Endothelial cell of umbilical vein (primary cell): ENCODE results near the gene BASP1. TPM values are rescaled to one million over a fixed set of nuclear protein-coding genes. Genes with fewer than 3 reads are reported as not detected.

Experiments
- BruUV-seq: library from RNA; stranded (reverse); fragments of 400-500 nt; replicated peaks from 2 replicates; lab custom pipeline; 2021; lab: Mats Ljungman, UMichigan
- CTCF ChIA-PET: fragments of 300-600, 350-600 bp; sonication (Branson Sonifier 250); formaldehyde crosslinking; loops from one replicate; lab custom pipeline; 2021; ENCODE audit warnings: antibody characterized with exemption, inconsistent platforms; lab: Charles Lee
- POLR2A ChIA-PET: fragments of 300-600, 350-600 bp; sonication (Branson Sonifier 250); formaldehyde crosslinking; loops from one replicate; lab custom pipeline; 2021; ENCODE audit warnings: antibody characterized with exemption, inconsistent platforms; lab: Charles Lee
- DNase-seq: peaks from one replicate; pipeline ENCODE4 v3.0.0-alpha.2; 2011; ENCODE audit warnings: low read depth, low spot score
- FAIRE-seq: peaks from 2 replicates; lab custom pipeline; 2011; peaks lifted over from hg19 to GRCh38; lab: Jason Lieb, UNC
- H2AFZ ChIP-seq: 2 replicates; pipeline ENCODE4 v1.6.0; 2012; ENCODE audit warnings: low read depth, low read length, control low read depth, inconsistent platforms
- H3K27ac ChIP-seq: 2 replicates; pipeline ENCODE4 v1.5.1; 2011; ENCODE audit warnings: low read depth, mild to moderate bottlenecking, control low read depth, low read length, moderate library complexity; ENCODE audit not compliant: insufficient read depth
- H3K27me3 ChIP-seq, 2 experiments: 2 replicates each; pipeline versions ENCODE4 v1.6.0 to v1.6.1; 2011; ENCODE audit warnings: low read length in 2 of 2, mixed read lengths in 1 of 2; ENCODE audit not compliant: control insufficient read depth in 2 of 2, insufficient read depth in 2 of 2
- H3K36me3 ChIP-seq, 2 experiments: 2 replicates in 1 of 2; 3 replicates in 1 of 2; pipeline ENCODE4 v1.5.1; 2011; ENCODE audit warnings: low read length in 2 of 2, mild to moderate bottlenecking in 1 of 2, moderate library complexity in 1 of 2; ENCODE audit not compliant: control insufficient read depth in 2 of 2, insufficient read depth in 2 of 2; ENCODE audit errors: extremely low read depth in 1 of 2
- H3K4me1 ChIP-seq: 3 replicates; pipeline ENCODE4 v1.5.1; 2011; ENCODE audit warnings: mild to moderate bottlenecking, low read length; ENCODE audit not compliant: control insufficient read depth, insufficient read depth; ENCODE audit errors: extremely low read depth
- H3K4me2 ChIP-seq: 2 replicates; pipeline ENCODE4 v1.6.1; 2011; ENCODE audit warnings: low read length, control low read depth, mixed read lengths; ENCODE audit not compliant: insufficient read depth
- H3K4me3 ChIP-seq, 3 experiments: fragments of 200-600 bp in 1 of 3; sonication (generic), shearing (Covaris generic) in 1 of 3; replicated peaks in 1 of 3; 2 replicates each; pipeline ENCODE4 v1.5.1; 2011 to 2016; ENCODE audit warnings: control low read depth in 3 of 3, low read length in 3 of 3, mild to moderate bottlenecking in 2 of 3, inconsistent platforms in 1 of 3, low read depth in 1 of 3, moderate library complexity in 1 of 3; ENCODE audit not compliant: insufficient read depth in 1 of 3
- H3K79me2 ChIP-seq: 2 replicates; pipeline ENCODE4 v1.6.0; 2012; ENCODE audit warnings: low read length, inconsistent platforms; ENCODE audit not compliant: control insufficient read depth, insufficient read depth
- H3K9ac ChIP-seq: replicated peaks from 2 replicates; pipeline ENCODE3; 2011; ENCODE audit warnings: low read length, control low read depth; ENCODE audit not compliant: insufficient read depth; ENCODE audit errors: extremely low read depth
- H3K9me1 ChIP-seq: replicated peaks from 3 replicates; pipeline ENCODE4 v1.6.0; 2011; ENCODE audit warnings: mild to moderate bottlenecking, low read length; ENCODE audit not compliant: control insufficient read depth, insufficient read depth; ENCODE audit errors: extremely low read depth
- H3K9me3 ChIP-seq: replicated peaks from 2 replicates; pipeline ENCODE4 v1.5.1; 2012; ENCODE audit warnings: low read length, inconsistent platforms; ENCODE audit not compliant: control insufficient read depth, insufficient read depth
- H4K20me1 ChIP-seq: replicated peaks from 2 replicates; pipeline ENCODE3; 2011; ENCODE audit warnings: mild to moderate bottlenecking, low read length; ENCODE audit not compliant: control insufficient read depth, insufficient read depth; ENCODE audit errors: extremely low read depth
- CTCF ChIP-seq, 2 donors: IDR thresholded peaks; 1 replicate in 1 of 2; 2 replicates in 1 of 2; pipeline ENCODE4 v1.5.1; 2011; ENCODE audit warnings: low read length in 2 of 2, mild to moderate bottlenecking in 2 of 2, moderate library complexity in 2 of 2, control low read depth in 1 of 2, inconsistent platforms in 1 of 2, low read depth in 1 of 2; ENCODE audit not compliant: insufficient read depth in 1 of 2; ENCODE audit errors: extremely low read depth in 1 of 2
- EZH2 ChIP-seq: IDR thresholded peaks from 2 replicates; pipeline ENCODE4 v1.6.1; 2012; ENCODE audit warnings: borderline replicate concordance, low read depth, mild to moderate bottlenecking, moderate library complexity, low read length, inconsistent platforms; ENCODE audit not compliant: severe bottlenecking
- FOS ChIP-seq: IDR thresholded peaks from 2 replicates; pipeline ENCODE4 v1.6.1; 2011; ENCODE audit warnings: mild to moderate bottlenecking, low read length, moderate library complexity, borderline replicate concordance; ENCODE audit not compliant: insufficient read depth
- GATA2 ChIP-seq: IDR thresholded peaks from 2 replicates; pipeline ENCODE4 v1.7.0; 2011; ENCODE audit warnings: low read depth, mild to moderate bottlenecking, moderate library complexity, mixed read lengths, low read length; ENCODE audit not compliant: insufficient read length, insufficient read depth
- JUN ChIP-seq: IDR thresholded peaks from 2 replicates; pipeline ENCODE4 v1.6.1; 2011; ENCODE audit warnings: borderline replicate concordance, low read depth; ENCODE audit not compliant: insufficient read length, insufficient read depth
- MAX ChIP-seq: IDR thresholded peaks from 2 replicates; pipeline ENCODE4 v1.6.1; 2011; ENCODE audit not compliant: insufficient read depth, insufficient read length
- MYC ChIP-seq: IDR thresholded peaks from one replicate; pipeline ENCODE4 v1.6.1; 2011; ENCODE audit warnings: mild to moderate bottlenecking, low read depth, low read length
- POLR2A ChIP-seq: IDR thresholded peaks from 2 replicates; pipeline ENCODE4 v1.6.1; 2012; ENCODE audit warnings: low read depth, mild to moderate bottlenecking, control low read depth, low read length
- POLR2AphosphoS5 ChIP-seq: IDR thresholded peaks from 2 replicates; pipeline ENCODE4 v1.6.1; 2012; ENCODE audit warnings: low read depth, mild to moderate bottlenecking, control low read depth, low read length, moderate library complexity; ENCODE audit not compliant: insufficient read depth
- dilution Hi-C: fragments of 300-500 bp; cut with MboI; formaldehyde crosslinking; loops from one replicate; pipeline ENCODE4 v1.15.0; 2019; ENCODE audit warnings: low sequenced_read_pairs; ENCODE audit not compliant: extremely low pct_ligation_motif_present
- intact Hi-C: fragments of 100-400 bp; cut with micrococcal nuclease; formaldehyde crosslinking; loops from one replicate; pipeline ENCODE4 v1.10.0; 2022
- polyA plus RNA-seq, 4 experiments: library from polyadenylated mRNA; depleted of rRNA in 3 of 4; stranded (reverse) in 3 of 4; unstranded in 1 of 4; fragments of >200 nt; gene quantifications; 2 replicates each; pipeline versions ENCODE4 v1.2.1 to v1.2.3, GENCODE V29; 2011 to 2012; ENCODE audit warnings: missing spikeins in 1 of 4
- total RNA-seq: library from RNA; stranded (reverse); gene quantifications from 2 replicates; pipeline ENCODE4 v1.2.3, GENCODE V29; 2021

The BASP1 gene
- total and polyA plus RNA-seq, 2 donors (not counting 3 experiments of a cell fraction or from before 2014, with no cell fraction given), result 69.4 to 79.3 TPM

DNA sequence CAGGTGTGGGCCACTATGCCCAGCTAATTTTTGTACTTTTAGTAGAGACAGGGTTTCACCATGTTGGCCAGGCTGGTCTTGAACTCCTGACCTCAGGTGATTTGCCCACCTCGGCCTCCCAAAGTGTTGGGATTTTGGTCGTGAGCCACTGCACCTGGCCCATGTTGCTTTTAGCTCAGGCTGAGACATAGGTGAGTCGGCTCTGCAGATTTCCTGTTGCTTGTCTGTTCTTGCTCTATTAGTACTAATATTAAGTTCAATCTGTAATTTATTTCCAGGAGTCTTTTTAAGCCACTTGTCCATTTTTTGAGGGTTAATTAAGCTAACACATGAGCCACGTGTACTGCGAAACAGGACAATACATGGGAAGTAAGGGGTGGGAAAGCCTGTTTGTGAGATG lies 21.4 kb upstream of the BASP1 start:
- Histone ChIP-seq H3K36me3 (no peaks in the 10 kb centered on the region), H3K9me3 (no peaks in the 10 kb centered on the region), H3K27ac (no peak overlapping the region), H3K79me2 (no peaks in the 10 kb centered on the region), H4K20me1 (no peaks in the 10 kb centered on the region), H3K4me1 (peaks cover 3% of the 10 kb centered on the region), H3K27me3 (no peaks in the 10 kb centered on the region), H3K9me1 (no peaks in the 10 kb centered on the region), H2AFZ (no peak overlapping the region), H3K4me2 (no peak overlapping the region), H3K4me3 (no peak overlapping the region), H3K9ac (no peak overlapping the region)
- POLR2A ChIA-PET, result no interaction called here
- BruUV-seq, result no TSS peak
- FAIRE-seq, result no peak
- no peak for DNase-seq
- intact Hi-C loops, result no loop called here
- CTCF ChIA-PET, result interaction anchor here (0.6 to 2.4 kb wide), 3 partner anchors 20 to 405 kb away, joined by 3 to 11 read pairs (median 4); no protein-coding TSS in a partner anchor
- dilution Hi-C loops, result loop anchor here (25.0 kb wide), 3 partner anchors 284 to 509 kb away; no protein-coding TSS in a partner anchor
- TF ChIP-seq POLR2A (no peak), FOS (no peak), JUN (no peak), POLR2AphosphoS5 (no peak), CTCF (IDR thresholded peaks at IDR 0.05; ENCODE audit: extremely low read depth in 1 of 2, insufficient read depth in 1 of 2, low read depth in 1 of 2, low read length in 2 of 2) (no peak), EZH2 (no peak), MYC (no peak), GATA2 (no peak), MAX (no peak)
